K562 (cell line): ENCODE measurements around the gene CERS1. TPM values are rescaled to one million over a fixed set of nuclear protein-coding genes. Genes with fewer than 3 reads are reported as not detected.
A peak's percentile ranks its signal among the peaks of the same experiment; 100 is the strongest.

Source experiments
- ATAC-seq: fragments of 200-7000 bp; cut with Tn5 transposase; 3 replicates; pipeline ENCODE4 v1.9.1; 2020; ENCODE audit warnings: moderate library complexity
- BruUV-seq: library from RNA; stranded (reverse); fragments of 400-500 nt; replicated peaks from 2 replicates; lab custom pipeline; 2021; lab: Mats Ljungman, UMichigan
- CTCF ChIA-PET: fragments of 300-600 bp; formaldehyde crosslinking; extraction: SDS; loops from one replicate; lab custom pipeline; 2021; ENCODE audit warnings: low intra/inter-chr PET ratio; lab: Yijun Ruan, JAX
- POLR2A ChIA-PET: fragments of 300-600, 350-650 bp; sonication (Branson Sonifier 250); formaldehyde crosslinking; extraction: SDS; loops from one replicate; lab custom pipeline; 2021; ENCODE audit warnings: antibody characterized with exemption, inconsistent platforms; lab: Yijun Ruan, JAX
- DNase-seq, 4 experiments: peaks; one replicate each; pipeline versions ENCODE4 v3.0.0 to v3.0.0-alpha.2; 2011 to 2018; ENCODE audit warnings: low spot score in 3 of 4, mixed read lengths in 3 of 4; ENCODE audit errors: extremely low read depth in 1 of 4
- FAIRE-seq: peaks from 2 replicates; lab custom pipeline; 2011; peaks lifted over from hg19 to GRCh38; lab: Jason Lieb, UNC
- H2AFZ ChIP-seq: 2 replicates; pipeline ENCODE4 v1.6.0; 2011; ENCODE audit warnings: low read depth, low read length, control low read depth, inconsistent platforms
- H3K27ac ChIP-seq: fragments of 200-600 bp; 3 replicates; pipeline ENCODE4 v1.8.0; 2011; ENCODE audit warnings: low read depth, mild to moderate bottlenecking, control low read depth, inconsistent platforms, low read length, moderate library complexity, mixed read lengths; ENCODE audit errors: extremely low read depth
- H3K27me3 ChIP-seq, 2 experiments: fragments of 300-600 bp in 1 of 2; 2 replicates in 1 of 2; 3 replicates in 1 of 2; pipeline versions ENCODE4 v1.6.0 to v1.8.0; 2011; ENCODE audit warnings: inconsistent platforms in 2 of 2, low read length in 2 of 2, mild to moderate bottlenecking in 1 of 2, mixed read lengths in 1 of 2, moderate library complexity in 1 of 2; ENCODE audit not compliant: control insufficient read depth in 2 of 2, insufficient read depth in 2 of 2
- H3K36me3 ChIP-seq: fragments of 300-600 bp; 3 replicates; pipeline ENCODE4 v1.8.0; 2011; ENCODE audit warnings: mild to moderate bottlenecking, low read length, inconsistent platforms; ENCODE audit not compliant: control insufficient read depth, insufficient read depth
- H3K4me1 ChIP-seq, 2 experiments: fragments of 200-600 bp in 1 of 2; replicated peaks in 1 of 2; 2 replicates in 1 of 2; 3 replicates in 1 of 2; pipeline versions ENCODE4 v1.5.1 to v1.8.0; 2011; ENCODE audit warnings: inconsistent platforms in 2 of 2, low read length in 2 of 2, mild to moderate bottlenecking in 1 of 2, mixed read lengths in 1 of 2, moderate library complexity in 1 of 2; ENCODE audit not compliant: control insufficient read depth in 2 of 2, insufficient read depth in 2 of 2
- H3K4me2 ChIP-seq: 2 replicates; pipeline ENCODE4 v1.6.1; 2011; ENCODE audit warnings: low read length, control low read depth, inconsistent platforms, mixed read lengths; ENCODE audit not compliant: insufficient read depth
- H3K4me3 ChIP-seq: fragments of 200-600 bp; sonication (generic), shearing (Covaris generic); 2 replicates; pipeline ENCODE4 v1.5.1; 2016; ENCODE audit warnings: control low read depth, inconsistent platforms
- H3K79me2 ChIP-seq: fragments of 200-600 bp; 3 replicates; pipeline ENCODE4 v1.8.0; 2011; ENCODE audit warnings: low read length, inconsistent platforms; ENCODE audit not compliant: control insufficient read depth, insufficient read depth
- H3K9ac ChIP-seq, 2 experiments: 2 replicates each; pipeline versions ENCODE4 v1.6.0 to v1.6.1; 2011; ENCODE audit warnings: low read depth in 2 of 2, low read length in 2 of 2, control low read depth in 1 of 2, inconsistent platforms in 1 of 2, mild to moderate bottlenecking in 1 of 2, mixed read lengths in 1 of 2; ENCODE audit not compliant: insufficient read depth in 1 of 2
- H3K9me1 ChIP-seq: one replicate; pipeline ENCODE4 v1.6.0; 2011; ENCODE audit warnings: inconsistent platforms, mild to moderate bottlenecking, low read length, moderate library complexity; ENCODE audit not compliant: control insufficient read depth, insufficient read depth
- H3K9me3 ChIP-seq: replicated peaks from 2 replicates; pipeline ENCODE4 v1.5.1; 2011; ENCODE audit warnings: low read depth, low read length, inconsistent platforms; ENCODE audit not compliant: control insufficient read depth, insufficient read depth
- H4K20me1 ChIP-seq: replicated peaks from 2 replicates; pipeline ENCODE4 v1.6.1; 2011; ENCODE audit warnings: low read length, inconsistent platforms, mixed read lengths; ENCODE audit not compliant: control insufficient read depth, insufficient read depth
- BRF2 ChIP-seq: IDR thresholded peaks from 3 replicates; pipeline ENCODE4 v1.6.1; 2011; ENCODE audit warnings: borderline replicate concordance, mild to moderate bottlenecking; ENCODE audit not compliant: insufficient read length, insufficient read depth
- CBX2 ChIP-seq: fragments of 200-600 bp; sonication (generic); IDR thresholded peaks from one replicate; pipeline ENCODE4 v1.6.1; 2012; ENCODE audit warnings: mild to moderate bottlenecking, low read length, inconsistent platforms; ENCODE audit not compliant: insufficient read depth, poor library complexity, severe bottlenecking
- CBX5 ChIP-seq: IDR thresholded peaks from 2 replicates; pipeline ENCODE4 v1.6.1; 2014; ENCODE audit warnings: low read depth, borderline replicate concordance
- CBX8 ChIP-seq: fragments of 200-600 bp; sonication (generic); IDR thresholded peaks from 2 replicates; pipeline ENCODE4 v1.6.1; 2012; ENCODE audit warnings: borderline replicate concordance, mixed run types, low read depth, mild to moderate bottlenecking, moderate library complexity, mixed read lengths, low read length, control low read depth, inconsistent platforms; ENCODE audit not compliant: poor library complexity, severe bottlenecking; ENCODE audit errors: extremely low read depth
- ETV5 ChIP-seq: sonication (generic); formaldehyde crosslinking; IDR thresholded peaks from 2 replicates; pipeline ENCODE4 v1.4.0; 2020; ENCODE audit warnings: low read depth, mild to moderate bottlenecking, missing genetic modification reagents
- GTF2A2 ChIP-seq: IDR thresholded peaks from 2 replicates; pipeline ENCODE4 v1.6.1; 2016; ENCODE audit warnings: mild to moderate bottlenecking, missing genetic modification characterization, missing compliant biosample characterization
- HEY1 ChIP-seq: fragments of 250-450 bp; sonication (Bioruptor Pico); IDR thresholded peaks from 2 replicates; pipeline ENCODE4 v1.5.0; 2020; ENCODE audit warnings: mild to moderate bottlenecking, moderate library complexity, borderline replicate concordance
- KLF10 ChIP-seq: fragments of 250-450 bp; sonication (Bioruptor Pico); IDR thresholded peaks from 2 replicates; pipeline ENCODE4 v1.6.1; 2021; ENCODE audit warnings: matching md5 sums
- PML ChIP-seq: IDR thresholded peaks from 2 replicates; pipeline ENCODE4 v1.6.1; 2012; ENCODE audit warnings: low read length, inconsistent platforms
- POLR2A ChIP-seq: fragments of 450-650 bp; conservative IDR thresholded peaks from 2 replicates; pipeline ENCODE4 v1.6.1; 2016
- POLR2AphosphoS5 ChIP-seq: IDR thresholded peaks from 2 replicates; pipeline ENCODE4 v1.6.1; 2011; ENCODE audit warnings: mild to moderate bottlenecking, low read depth, low read length, moderate library complexity; ENCODE audit not compliant: control insufficient read depth, insufficient read depth
- SP1 ChIP-seq: sonication (generic); formaldehyde crosslinking; IDR thresholded peaks from 2 replicates; pipeline ENCODE4 v1.8.1; 2022; ENCODE audit warnings: mild to moderate bottlenecking, missing genetic modification reagents
- SUPT5H ChIP-seq: fragments of 450-650 bp; IDR thresholded peaks from 2 replicates; pipeline ENCODE4 v1.6.1; 2016
- XRCC5 ChIP-seq: fragments of 200-400 bp; formaldehyde crosslinking; IDR thresholded peaks from 2 replicates; pipeline ENCODE4 v1.6.1; 2017; ENCODE audit warnings: low read depth, mild to moderate bottlenecking, low read length
- ZFP91 ChIP-seq: sonication (generic); formaldehyde crosslinking; IDR thresholded peaks from 2 replicates; pipeline ENCODE4 v1.8.0; 2022; ENCODE audit warnings: mild to moderate bottlenecking, missing genetic modification reagents
- ZNF511 ChIP-seq: sonication (generic); formaldehyde crosslinking; IDR thresholded peaks from 2 replicates; pipeline ENCODE4 v1.8.0; 2022; ENCODE audit warnings: mild to moderate bottlenecking, missing genetic modification reagents
- ZSCAN29 ChIP-seq: fragments of 450-650 bp; IDR thresholded peaks from 2 replicates; pipeline ENCODE4 v1.6.1; 2017
- WGBS: fragments of 100-300 bp; shearing (Covaris generic); methylation state at CpG from one replicate; pipeline ENCODE4 v1.1.6; 2016; ENCODE audit warnings: low coverage, mixed read lengths; ENCODE audit not compliant: insufficient coverage; ENCODE audit errors: missing lambda C conversion rate; 5-methylcytosine and 5-hydroxymethylcytosine counted together
- in situ Hi-C: fragments of 300-500 bp; cut with MboI; formaldehyde crosslinking; loops from 4 replicates; pipeline ENCODE4 v1.15.0; 2018; ENCODE audit warnings: inconsistent platforms, mixed read lengths
- intact Hi-C: fragments of 100-400 bp; cut with micrococcal nuclease; formaldehyde crosslinking; loops from 2 replicates; pipeline ENCODE4 v1.14.2; 2022
- polyA plus RNA-seq, 8 experiments: library from polyadenylated mRNA; depleted of rRNA in 4 of 8; stranded (reverse) in 5 of 8; unstranded in 3 of 8; fragments of >200 nt; fragmentation: Nextera tagmentation in 2 of 8; fragmentation: Illumina TruSeq in 1 of 8; extraction: Ambion mirVana in 2 of 8; extraction: Trizol in 1 of 8; gene quantifications; 2 replicates each; pipeline versions ENCODE4 v1.2.1 to v1.2.3, GENCODE V29; 2011 to 2014; ENCODE audit warnings: inconsistent platforms in 1 of 8, missing spikeins in 1 of 8
- total RNA-seq, 7 experiments: library from RNA; depleted of rRNA in 6 of 7; stranded (reverse); fragments of >200 nt in 6 of 7; fragmentation: Illumina TruSeq in 2 of 7; extraction: Trizol in 2 of 7; gene quantifications; 2 replicates each; pipeline versions ENCODE4 v1.2.1 to v1.2.3, GENCODE V29; 2011 to 2021; ENCODE audit warnings: low replicate concordance in 1 of 7
- TF ChIP-seq, protein P1 (sequence below): fragments of 450-650 bp; formaldehyde crosslinking; IDR thresholded peaks from 2 replicates; pipeline ENCODE4 v1.4.0; 2020; ENCODE audit warnings: mild to moderate bottlenecking, moderate library complexity

The CERS1 gene
- total and polyA plus RNA-seq, 9 of the 15 experiments (the other 6 are each of a cell fraction or from before 2014, with no cell fraction given) = 0.33 to 1.5 (median 0.86) TPM; not detected in 2

- ChIA-PET POLR2A (no interaction called here), CTCF (no interaction called here)
- no peaks in the 10 kb centered on the region for H3K79me2 ChIP-seq
- H3K9me3 ChIP-seq = no peaks in the 10 kb centered on the region
- BruUV-seq = no TSS peak
- no peaks in the 10 kb centered on the region for H3K27me3 ChIP-seq
- 75% methylated on average over 15 of the region's 26 CpGs for WGBS
- H3K36me3 ChIP-seq = peaks cover 70% of the 10 kb centered on the region; the same call in 2 of the 3 replicates
- no peak for DNase-seq
- in situ Hi-C loops (no loop called here), intact Hi-C loops (no loop called here)
- H3K4me2 ChIP-seq = no peak overlapping the region
- H3K27ac ChIP-seq = no peak overlapping the region
- ATAC-seq = peak; percentile 21
- no peak overlapping the region for H3K4me3 ChIP-seq
- FAIRE-seq = no peak
- no peaks in the 10 kb centered on the region for H3K9me1 ChIP-seq
- no peak overlapping the region for H2AFZ ChIP-seq
- H3K4me1 ChIP-seq = peaks cover 0 to 44% of the 10 kb centered on the region in 2 experiments; a peak in 2 of 5 replicates
- H4K20me1 ChIP-seq = 0 out of 2 replicates have a peak, but pooled peaks cover 5% of the 10 kb centered on the region
- no peak overlapping the region for H3K9ac ChIP-seq
- TF ChIP-seq POLR2A = peak; percentile 27; the same call in 1 of the 2 replicates
- 0 out of 2 replicates have a peak, but pooled peaks have one; percentile 25 for TF ChIP-seq POLR2AphosphoS5
- TF ChIP-seq CBX5 = no peak
- TF ChIP-seq GTF2A2 = no peak
- TF ChIP-seq ETV5 (CRISPR knock-in tag) = no peak
- TF ChIP-seq, protein P1, sequence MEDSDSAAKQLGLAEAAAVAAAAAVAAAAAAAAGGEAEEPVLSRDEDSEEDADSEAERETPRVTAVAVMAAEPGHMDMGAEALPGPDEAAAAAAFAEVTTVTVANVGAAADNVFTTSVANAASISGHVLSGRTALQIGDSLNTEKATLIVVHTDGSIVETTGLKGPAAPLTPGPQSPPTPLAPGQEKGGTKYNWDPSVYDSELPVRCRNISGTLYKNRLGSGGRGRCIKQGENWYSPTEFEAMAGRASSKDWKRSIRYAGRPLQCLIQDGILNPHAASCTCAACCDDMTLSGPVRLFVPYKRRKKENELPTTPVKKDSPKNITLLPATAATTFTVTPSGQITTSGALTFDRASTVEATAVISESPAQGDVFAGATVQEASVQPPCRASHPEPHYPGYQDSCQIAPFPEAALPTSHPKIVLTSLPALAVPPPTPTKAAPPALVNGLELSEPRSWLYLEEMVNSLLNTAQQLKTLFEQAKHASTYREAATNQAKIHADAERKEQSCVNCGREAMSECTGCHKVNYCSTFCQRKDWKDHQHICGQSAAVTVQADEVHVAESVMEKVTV (CRISPR knock-in tag) = no peak
- TF ChIP-seq CBX2 = no peak
- no peak for TF ChIP-seq SP1
- TF ChIP-seq BRF2 = no peak
- TF ChIP-seq ZSCAN29 = no peak
- TF ChIP-seq HEY1 (CRISPR knock-in tag) = no peak
- no peak for TF ChIP-seq ZNF511 (CRISPR knock-in tag)
- TF ChIP-seq KLF10 (CRISPR knock-in tag) = no peak
- TF ChIP-seq PML = no peak
- TF ChIP-seq CBX8 = no peak
- no peak for TF ChIP-seq XRCC5
- peak; percentile 32; the same call in 1 of the 2 replicates for TF ChIP-seq SUPT5H
- no peak for TF ChIP-seq ZFP91
These were observed 9.7 kb upstream of the CERS1 start for GRCh38 chr19:18905513-18906236.
